Ishikawa (cell line): ENCODE measurements around the gene AAGAB.

Experiments
- CEBPB ChIP-seq: IDR thresholded peaks from 2 replicates; pipeline ENCODE4 v1.6.1; 2012
- CREB1 ChIP-seq: IDR thresholded peaks from 2 replicates; pipeline ENCODE4 v1.6.1; 2012; ENCODE audit warnings: low read depth
- EGR1 ChIP-seq: IDR thresholded peaks from 2 replicates; pipeline ENCODE4 v1.6.1; 2012
- EP300 ChIP-seq: IDR thresholded peaks from 2 replicates; pipeline ENCODE4 v1.6.1; 2012; ENCODE audit warnings: borderline replicate concordance
- FOXM1 ChIP-seq: IDR thresholded peaks from 2 replicates; pipeline ENCODE4 v1.6.1; 2012; ENCODE audit warnings: low read depth, borderline replicate concordance
- MAX ChIP-seq: IDR thresholded peaks from 2 replicates; pipeline ENCODE4 v1.6.1; 2012
- NFIC ChIP-seq: IDR thresholded peaks from 2 replicates; pipeline ENCODE4 v1.6.1; 2012
- RAD21 ChIP-seq: IDR thresholded peaks from 2 replicates; pipeline ENCODE4 v1.6.1; 2012; ENCODE audit warnings: low read depth
- REST ChIP-seq: IDR thresholded peaks from 2 replicates; pipeline ENCODE4 v1.6.1; 2012; ENCODE audit warnings: low read depth, mild to moderate bottlenecking
- TAF1 ChIP-seq: IDR thresholded peaks from 2 replicates; pipeline ENCODE4 v1.6.1; 2012; ENCODE audit warnings: low read depth, mild to moderate bottlenecking
- TCF12 ChIP-seq: IDR thresholded peaks from 2 replicates; pipeline ENCODE4 v1.6.1; 2012; ENCODE audit warnings: low read depth
- TEAD4 ChIP-seq: IDR thresholded peaks from 2 replicates; pipeline ENCODE4 v1.6.1; 2012
- USF1 ChIP-seq: IDR thresholded peaks from 2 replicates; pipeline ENCODE4 v1.6.1; 2012
- YY1 ChIP-seq: IDR thresholded peaks from 2 replicates; pipeline ENCODE4 v1.6.1; 2012; ENCODE audit warnings: low read depth
- ZBTB7A ChIP-seq: IDR thresholded peaks from 2 replicates; pipeline ENCODE4 v1.6.1; 2012; ENCODE audit warnings: low read depth

AAGAB gene

GRCh38 chr15:67178569-67179210 is 75.8 kb downstream of the AAGAB start:
- TF ChIP-seq EP300, result no peak
- TF ChIP-seq YY1, result no peak
- no peak for TF ChIP-seq NFIC
- TF ChIP-seq TAF1, result no peak
- TF ChIP-seq EGR1, result no peak
- no peak for TF ChIP-seq FOXM1
- TF ChIP-seq CREB1, result no peak
- no peak for TF ChIP-seq REST
- no peak for TF ChIP-seq USF1
- TF ChIP-seq RAD21, result no peak
- TF ChIP-seq CEBPB, result no peak
- no peak for TF ChIP-seq TCF12
- no peak for TF ChIP-seq MAX
- TF ChIP-seq ZBTB7A, result no peak
- no peak for TF ChIP-seq TEAD4

- TF ChIP-seq USF1, result no peak
- no peak for TF ChIP-seq RAD21
- TF ChIP-seq TEAD4, result no peak
These were observed 76.7 kb downstream of the AAGAB start for GRCh38 chr15:67177752-67178151.

- TF ChIP-seq CREB1 (no peak), NFIC (peak; percentile 34; the same call in 1 of the 2 replicates)
These were observed 78.1 kb downstream of the AAGAB start for GRCh38 chr15:67176195-67176971.

- no peak for TF ChIP-seq EP300
- no peak for TF ChIP-seq TEAD4
- no peak for TF ChIP-seq RAD21
- TF ChIP-seq FOXM1, result no peak
- no peak for TF ChIP-seq REST
- no peak for TF ChIP-seq CREB1
- TF ChIP-seq USF1, result no peak
- TF ChIP-seq CEBPB, result no peak
- TF ChIP-seq ZBTB7A, result no peak
- TF ChIP-seq TAF1, result no peak
- TF ChIP-seq TCF12, result no peak
- no peak for TF ChIP-seq EGR1
- TF ChIP-seq NFIC, result no peak
- TF ChIP-seq MAX, result no peak
- TF ChIP-seq YY1, result no peak
These were observed 78.8 kb downstream of the AAGAB start for GRCh38 chr15:67175643-67176071.

GRCh38 chr15:67174864-67175573 is 79.4 kb downstream of the AAGAB start:
- TF ChIP-seq EP300, result peak; percentile 53; the same call in 1 of the 2 replicates
- TF ChIP-seq CEBPB, result no peak
- no peak for TF ChIP-seq FOXM1
- TF ChIP-seq TEAD4, result peak; percentile 45

GRCh38 chr15:67174446-67174845 is 80.0 kb downstream of the AAGAB start:
- TF ChIP-seq TCF12, result no peak
- TF ChIP-seq USF1, result no peak
- no peak for TF ChIP-seq CREB1
- TF ChIP-seq CEBPB, result no peak
- no peak for TF ChIP-seq REST
- no peak for TF ChIP-seq EGR1
- no peak for TF ChIP-seq TEAD4
- no peak for TF ChIP-seq EP300
- TF ChIP-seq FOXM1, result no peak
- no peak for TF ChIP-seq NFIC
- TF ChIP-seq YY1, result no peak
- TF ChIP-seq TAF1, result no peak
- no peak for TF ChIP-seq MAX
- TF ChIP-seq ZBTB7A, result no peak
- no peak for TF ChIP-seq RAD21
